Measurements from ENCODE around the gene GSTT2B.
A peak's percentile ranks its signal among the peaks of the same experiment; 100 is the strongest.
"Not testable (repeated sequence)": the region's sequence is repeated elsewhere in the genome, so short reads cannot be mapped to it uniquely, and the experiment has no call there.

Gene GSTT2B

GRCh38 chr22:24002851-24003250 lies 41.9 kb upstream of the GSTT2B start:
- TF ChIP-seq POLR2A (IDR thresholded peaks at IDR 0.05; ENCODE audit: low read depth, low read length) (no peak), POLR2AphosphoS5 (IDR thresholded peaks at IDR 0.05; ENCODE audit: low read depth, low read length) (no peak), TAF1 (IDR thresholded peaks at IDR 0.05; ENCODE audit: borderline replicate concordance, low read depth, low read length) (no peak)
- DNase-seq (ENCODE audit: insufficient read length) (no peak), FAIRE-seq (no peak)

GRCh38 chr22:24002272-24002671 lies 41.3 kb upstream of the GSTT2B start:
- no peak for TF ChIP-seq POLR2A (IDR thresholded peaks at IDR 0.05; ENCODE audit: low read depth, low read length)
- no peak for TF ChIP-seq POLR2AphosphoS5 (IDR thresholded peaks at IDR 0.05; ENCODE audit: low read depth, low read length)
- TF ChIP-seq TAF1 (IDR thresholded peaks at IDR 0.05; ENCODE audit: borderline replicate concordance, low read depth, low read length) = no peak
- FAIRE-seq (no peak), DNase-seq (ENCODE audit: insufficient read length) (no peak)

GRCh38 chr22:24001314-24001713 lies 40.3 kb upstream of the GSTT2B start:
- no peak for DNase-seq (ENCODE audit: insufficient read length)
- no peak for TF ChIP-seq POLR2A (IDR thresholded peaks at IDR 0.05; ENCODE audit: low read depth, low read length)
- TF ChIP-seq TAF1 (IDR thresholded peaks at IDR 0.05; ENCODE audit: borderline replicate concordance, low read depth, low read length) = no peak
- TF ChIP-seq POLR2AphosphoS5 (IDR thresholded peaks at IDR 0.05; ENCODE audit: low read depth, low read length) = no peak
- FAIRE-seq = peak; percentile 30

- FAIRE-seq = not testable (repeated sequence)
Observed at GRCh38 chr22:23999779-24000178, 38.8 kb upstream of the GSTT2B start.

GRCh38 chr22:23997092-23997491 lies 36.1 kb upstream of the GSTT2B start:
- TF ChIP-seq POLR2A (IDR thresholded peaks at IDR 0.05; ENCODE audit: low read depth, low read length) (no peak), TAF1 (IDR thresholded peaks at IDR 0.05; ENCODE audit: borderline replicate concordance, low read depth, low read length) (no peak), POLR2AphosphoS5 (IDR thresholded peaks at IDR 0.05; ENCODE audit: low read depth, low read length) (no peak)
- no peak for DNase-seq (ENCODE audit: insufficient read length)
- FAIRE-seq = no peak

More at GRCh38 chr22:23999779-24000178, 38.8 kb upstream of the GSTT2B start:
- not testable (repeated sequence) for DNase-seq (ENCODE audit: insufficient read length)

- not testable (repeated sequence) for DNase-seq (ENCODE audit: insufficient read length); FAIRE-seq
Observed at GRCh38 chr22:23993581-23994177, 32.7 kb upstream of the GSTT2B start.

GRCh38 chr22:23993080-23993479 lies 32.1 kb upstream of the GSTT2B start:
- FAIRE-seq; DNase-seq (ENCODE audit: insufficient read length): not testable (repeated sequence)

GRCh38 chr22:23989583-23990244 lies 28.7 kb upstream of the GSTT2B start:
- not testable (repeated sequence) for FAIRE-seq; DNase-seq (ENCODE audit: insufficient read length)

GRCh38 chr22:23986538-23987178 lies 25.7 kb upstream of the GSTT2B start:
- FAIRE-seq; DNase-seq (ENCODE audit: insufficient read length): not testable (repeated sequence)

- not testable (repeated sequence) for FAIRE-seq
Observed at GRCh38 chr22:23986089-23986488, 25.1 kb upstream of the GSTT2B start.

GRCh38 chr22:23984430-23984829 lies 23.4 kb upstream of the GSTT2B start:
- DNase-seq (ENCODE audit: insufficient read length) (no peak), FAIRE-seq (peak; percentile 84)
- TF ChIP-seq POLR2AphosphoS5 (IDR thresholded peaks at IDR 0.05; ENCODE audit: low read depth, low read length) (no peak), POLR2A (IDR thresholded peaks at IDR 0.05; ENCODE audit: low read depth, low read length) (no peak), TAF1 (IDR thresholded peaks at IDR 0.05; ENCODE audit: borderline replicate concordance, low read depth, low read length) (no peak)

More at GRCh38 chr22:23986089-23986488, 25.1 kb upstream of the GSTT2B start:
- DNase-seq (ENCODE audit: insufficient read length) = not testable (repeated sequence)

- FAIRE-seq = not testable (repeated sequence)
Observed at GRCh38 chr22:23980567-23980966, 19.6 kb upstream of the GSTT2B start.

GRCh38 chr22:23979557-23980240 lies 18.7 kb upstream of the GSTT2B start, which contains the start of gene GSTT2:
GSTT2 (plus strand) TSS chr22:23980134.
- FAIRE-seq; DNase-seq (ENCODE audit: insufficient read length): not testable (repeated sequence)

More at GRCh38 chr22:23980567-23980966, 19.6 kb upstream of the GSTT2B start:
- not testable (repeated sequence) for DNase-seq (ENCODE audit: insufficient read length)

- not testable (repeated sequence) for DNase-seq (ENCODE audit: insufficient read length); FAIRE-seq
Observed at GRCh38 chr22:23977304-23977703, 16.3 kb upstream of the GSTT2B start.

GRCh38 chr22:23974836-23975352 lies 13.9 kb upstream of the GSTT2B start:
- FAIRE-seq; DNase-seq (ENCODE audit: insufficient read length): not testable (repeated sequence)

- DNase-seq (ENCODE audit: insufficient read length) = not testable (repeated sequence)
- FAIRE-seq = peak; percentile 99
Observed at GRCh38 chr22:23974345-23974744, 13.3 kb upstream of the GSTT2B start, which contains the start of gene DDT. DDT (minus strand) TSS chr22:23974441; CDS start chr22:23974414, 27 bp downstream.

- not testable (repeated sequence) for DNase-seq (ENCODE audit: insufficient read length); FAIRE-seq
Observed at GRCh38 chr22:23971927-23972326, 10.9 kb upstream of the GSTT2B start.
